Mucosa of descending colon (tissue), 3 donors: ENCODE measurements around the gene MGST3. TPM values are rescaled to one million over a fixed set of nuclear protein-coding genes. Genes with fewer than 3 reads are reported as not detected.
"Not testable (repeated sequence)": the region's sequence is repeated elsewhere in the genome, so short reads cannot be mapped to it uniquely, and the experiment has no call there.

Source experiments
- ATAC-seq: fragments of 200-7000 bp; cut with Tn5 transposase; one replicate; pipeline ENCODE4 v1.9.1; 2020; ENCODE audit warnings: mild to moderate bottlenecking, moderate library complexity
- DNase-seq, 3 donors: peaks; one replicate each; pipeline ENCODE4 v3.0.0-alpha.2; 2020
- H3K36me3 ChIP-seq: fragments of 200-600 bp; one replicate; pipeline ENCODE4 v1.8.0; 2021; ENCODE audit warnings: low read depth, mild to moderate bottlenecking
- H3K4me1 ChIP-seq: fragments of 200-600 bp; one replicate; pipeline ENCODE4 v1.8.0; 2021; ENCODE audit warnings: low read depth, mild to moderate bottlenecking
- H3K4me3 ChIP-seq: fragments of 200-600 bp; one replicate; pipeline ENCODE4 v1.8.0; 2021; ENCODE audit warnings: mild to moderate bottlenecking
- H3K9me3 ChIP-seq: fragments of 200-600 bp; one replicate; pipeline ENCODE4 v1.8.0; 2021; ENCODE audit warnings: mild to moderate bottlenecking
- intact Hi-C, 2 donors: fragments of 100-400 bp; cut with DNase I in 1 of 2; cut with micrococcal nuclease in 1 of 2; formaldehyde crosslinking; loops; one replicate each; pipeline versions ENCODE4 v1.11.0 to v1.11.1; 2022; cut with DNase I, micrococcal nuclease
- total RNA-seq, 3 donors: library from RNA; stranded (reverse); fragmentation: NEBNext Ultra II Directional in 2 of 3; extraction: Animal tissue kit (Norgen Biotek cat#: 25700) in 2 of 3; gene quantifications; one replicate each; pipeline versions ENCODE4 v1.2.1 to v1.2.4, GENCODE V29; 2021 to 2023
- TF ChIP-seq, protein P1 (sequence below): fragments of 200-600 bp; IDR thresholded peaks from one replicate; pipeline ENCODE4 v1.8.0; 2022; ENCODE audit warnings: antibody characterized with exemption, mild to moderate bottlenecking
- donor health status: DM: no; HTN: no; CAD: no; lungs with moderate emphysema.
- donor health status: DM: no; HTN: no; CAD: no.
- donor health status: DM: no; HTN: yes; CAD: no.

The MGST3 gene
- total RNA-seq, 3 donors from 2014 or later, result 236 to 436 (median 367) TPM

DNA sequence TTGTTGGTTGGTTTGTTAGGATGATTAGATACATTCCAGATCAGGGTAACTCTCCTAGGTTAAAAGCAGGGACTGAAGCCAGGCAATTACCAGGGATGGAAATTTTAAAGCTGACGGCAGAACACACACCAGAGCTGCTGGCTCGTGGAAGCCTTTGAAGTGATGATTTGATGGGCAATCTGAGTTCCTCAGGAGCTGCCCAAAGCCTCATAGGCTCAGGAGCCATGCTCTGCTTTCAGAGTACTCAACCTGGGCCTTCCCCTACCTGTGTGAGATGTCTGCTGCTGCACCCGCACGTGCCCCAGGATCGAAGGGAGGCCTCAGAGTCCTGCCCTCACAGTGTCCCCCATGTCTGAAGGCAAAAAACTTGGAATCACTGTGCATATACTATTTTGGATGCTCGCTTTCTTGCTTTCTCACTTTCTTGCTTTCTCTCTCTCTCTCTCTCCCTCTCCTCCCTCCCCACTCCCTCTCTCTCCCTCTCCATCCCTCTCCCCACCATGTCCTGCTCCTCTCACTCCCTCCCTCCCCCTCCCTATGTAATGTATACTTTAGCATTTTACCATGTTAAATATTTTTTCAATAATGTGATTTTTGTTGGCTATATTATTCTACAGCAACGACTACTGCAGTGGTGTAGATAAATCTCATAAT is 18.0 kb downstream of the MGST3 start:
- ATAC-seq, result no peak
- H3K4me1 ChIP-seq, result peaks cover 26% of the 10 kb centered on the region
- intact Hi-C loops, result no loop called here

DNA sequence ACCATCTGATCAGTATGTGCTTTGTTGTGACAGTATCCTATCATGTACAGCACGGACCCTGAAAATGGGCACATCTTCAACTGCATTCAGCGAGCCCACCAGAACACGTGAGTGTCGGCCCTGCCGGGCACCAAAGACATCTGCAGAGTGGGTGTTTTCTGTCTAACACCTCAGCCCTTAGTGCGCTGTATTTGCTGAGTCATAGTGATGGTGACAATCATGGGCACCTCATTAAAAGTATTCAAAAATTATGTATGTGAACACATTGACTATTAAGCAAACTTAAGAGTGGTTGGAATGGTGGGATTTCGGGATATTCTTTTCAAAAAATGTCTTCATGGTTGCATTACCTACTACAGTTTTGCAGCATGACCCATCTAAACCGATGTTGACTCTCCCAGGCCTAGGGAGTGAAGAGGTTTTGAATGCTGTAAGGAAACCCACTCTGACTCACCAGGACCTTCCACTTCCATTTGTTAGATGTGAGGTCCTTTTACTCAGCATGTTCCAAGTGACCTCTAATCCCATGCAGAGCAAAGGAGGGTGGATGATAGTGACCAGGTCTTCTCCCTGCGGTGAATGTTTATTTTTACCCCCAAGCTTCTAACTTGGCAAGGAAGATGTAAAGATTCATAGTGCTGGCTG is 20.1 kb downstream of the MGST3 start:
- Histone ChIP-seq H3K4me1 (peaks cover 17% of the 10 kb centered on the region), H3K4me3 (no peak overlapping the region), H3K36me3 (no peaks in the 10 kb centered on the region), H3K9me3 (no peaks in the 10 kb centered on the region)
- no peak for ATAC-seq
- intact Hi-C loops, result no loop called here
- DNase-seq, result no peak
- TF ChIP-seq, protein P1, sequence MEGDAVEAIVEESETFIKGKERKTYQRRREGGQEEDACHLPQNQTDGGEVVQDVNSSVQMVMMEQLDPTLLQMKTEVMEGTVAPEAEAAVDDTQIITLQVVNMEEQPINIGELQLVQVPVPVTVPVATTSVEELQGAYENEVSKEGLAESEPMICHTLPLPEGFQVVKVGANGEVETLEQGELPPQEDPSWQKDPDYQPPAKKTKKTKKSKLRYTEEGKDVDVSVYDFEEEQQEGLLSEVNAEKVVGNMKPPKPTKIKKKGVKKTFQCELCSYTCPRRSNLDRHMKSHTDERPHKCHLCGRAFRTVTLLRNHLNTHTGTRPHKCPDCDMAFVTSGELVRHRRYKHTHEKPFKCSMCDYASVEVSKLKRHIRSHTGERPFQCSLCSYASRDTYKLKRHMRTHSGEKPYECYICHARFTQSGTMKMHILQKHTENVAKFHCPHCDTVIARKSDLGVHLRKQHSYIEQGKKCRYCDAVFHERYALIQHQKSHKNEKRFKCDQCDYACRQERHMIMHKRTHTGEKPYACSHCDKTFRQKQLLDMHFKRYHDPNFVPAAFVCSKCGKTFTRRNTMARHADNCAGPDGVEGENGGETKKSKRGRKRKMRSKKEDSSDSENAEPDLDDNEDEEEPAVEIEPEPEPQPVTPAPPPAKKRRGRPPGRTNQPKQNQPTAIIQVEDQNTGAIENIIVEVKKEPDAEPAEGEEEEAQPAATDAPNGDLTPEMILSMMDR, result no peak

More for the DNA sequence above, 18.0 kb downstream of the MGST3 start:
- Histone ChIP-seq H3K9me3 (no peaks in the 10 kb centered on the region), H3K4me3 (no peak overlapping the region), H3K36me3 (no peaks in the 10 kb centered on the region)
- no peak for DNase-seq
- TF ChIP-seq, protein P1, result no peak

DNA sequence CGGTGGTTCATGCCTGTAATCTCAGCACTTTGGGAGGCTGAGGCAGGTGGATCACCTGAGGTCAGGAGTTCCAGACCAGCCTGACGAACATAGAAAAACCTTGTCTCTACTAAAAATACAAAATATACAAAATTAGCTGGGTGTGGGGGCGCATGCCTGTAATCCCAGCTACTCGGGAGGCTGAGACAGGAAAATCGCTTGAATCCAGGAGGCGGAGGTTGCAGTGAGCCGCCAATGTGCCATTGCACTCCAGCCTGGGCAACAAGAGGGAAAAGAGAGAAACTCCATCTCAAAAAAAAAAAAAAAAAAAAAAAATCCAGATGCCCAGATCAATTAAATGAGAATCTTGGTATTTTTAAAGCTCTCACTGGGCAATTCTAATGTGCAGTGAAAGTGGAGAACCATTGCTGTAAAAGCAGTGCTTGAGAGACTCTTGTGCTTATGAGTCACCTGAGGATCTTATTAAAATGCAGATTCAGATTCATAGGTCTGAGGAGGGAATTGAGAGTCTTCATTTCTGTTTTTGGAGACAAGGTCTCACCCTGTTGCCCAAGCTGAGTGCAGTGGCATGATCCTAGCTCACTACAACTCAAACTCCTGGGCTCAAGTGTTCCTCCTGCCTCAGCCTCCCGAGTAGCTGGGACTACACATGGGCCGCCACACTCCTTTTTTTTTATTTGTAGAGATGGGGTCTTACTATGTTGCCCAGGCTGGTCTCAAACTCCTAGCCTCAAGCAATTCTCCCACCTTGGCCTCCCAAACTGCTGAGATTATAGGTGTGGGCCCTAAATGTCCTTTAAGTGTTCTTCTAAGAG is 27.9 kb downstream of the MGST3 start:
- not testable (repeated sequence) for H3K36me3 ChIP-seq, ATAC-seq, H3K4me1 ChIP-seq

DNA sequence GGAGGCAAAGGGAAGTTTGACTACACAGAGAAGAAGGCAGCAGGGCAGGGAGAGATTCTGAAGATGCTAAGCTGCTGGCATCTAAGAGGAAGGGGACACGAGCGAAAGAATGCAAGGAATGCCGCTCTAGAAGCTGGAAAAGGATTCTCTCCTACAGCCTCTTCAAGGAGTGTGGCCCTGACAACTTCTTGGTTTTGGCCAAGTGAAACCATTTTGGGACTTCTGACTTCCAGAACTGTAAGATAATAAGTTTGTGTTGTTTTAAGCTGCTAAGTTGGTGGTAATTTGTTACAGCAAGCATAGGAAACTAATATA is 28.5 kb downstream of the MGST3 start:
- no peak for ATAC-seq
- Histone ChIP-seq H3K4me3 (no peak overlapping the region), H3K36me3 (peaks cover 4% of the 10 kb centered on the region), H3K4me1 (no peaks in the 10 kb centered on the region), H3K9me3 (no peaks in the 10 kb centered on the region)
- intact Hi-C loops, result no loop called here
- no peak for DNase-seq
- TF ChIP-seq, protein P1, result no peak

More for the DNA sequence above, 27.9 kb downstream of the MGST3 start:
- H3K9me3 ChIP-seq, H3K4me3 ChIP-seq, DNase-seq, intact Hi-C loops: not testable (repeated sequence)

DNA sequence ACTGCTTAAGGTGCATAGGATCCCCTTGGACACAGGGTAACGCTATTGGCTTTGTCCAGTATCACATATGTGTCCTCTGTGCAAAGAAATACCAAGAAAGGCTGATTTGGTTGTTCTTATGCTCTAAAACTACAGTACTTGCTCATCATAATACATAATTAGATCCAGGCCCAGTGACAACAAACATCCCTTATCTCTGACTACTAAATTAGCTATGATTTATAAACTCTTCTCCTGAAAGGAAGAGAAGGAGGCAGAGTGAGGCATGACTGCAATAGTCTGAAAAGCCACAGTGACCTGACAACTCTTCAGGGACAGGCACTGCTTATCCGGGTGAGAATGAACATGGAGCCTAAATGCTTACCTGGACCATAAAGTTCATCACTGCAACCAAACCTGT is 30.7 kb downstream of the MGST3 start:
- Histone ChIP-seq H3K36me3 (peaks cover 4% of the 10 kb centered on the region), H3K4me1 (no peaks in the 10 kb centered on the region), H3K9me3 (no peaks in the 10 kb centered on the region), H3K4me3 (no peak overlapping the region)
- intact Hi-C loops, result no loop called here
- TF ChIP-seq, protein P1, result no peak
- no peak for ATAC-seq
- DNase-seq, result no peak

DNA sequence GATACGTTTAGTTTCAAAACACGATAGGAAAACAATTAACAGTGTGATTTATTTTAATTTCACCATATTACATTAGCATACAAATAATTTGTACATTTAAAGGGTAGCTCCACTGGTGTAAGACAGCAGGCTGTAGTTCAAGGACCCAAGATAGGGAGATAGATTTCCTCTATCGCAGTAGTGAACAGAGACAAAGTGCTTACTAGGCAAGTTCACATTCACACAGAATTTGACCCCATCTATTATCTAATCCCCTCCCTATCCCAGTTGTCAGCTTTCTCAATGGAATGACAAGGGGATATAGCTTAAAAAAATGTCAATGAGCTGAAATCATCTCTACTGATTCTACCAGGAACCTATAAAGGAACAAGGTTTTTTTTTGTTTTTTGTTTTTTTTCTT is 31.2 kb downstream of the MGST3 start:
- TF ChIP-seq, protein P1, result no peak
- DNase-seq (no peak), ATAC-seq (no peak)
- intact Hi-C loops, result no loop called here
- no peaks in the 10 kb centered on the region for H3K9me3 ChIP-seq
- H3K36me3 ChIP-seq, result peaks cover 4% of the 10 kb centered on the region
- no peaks in the 10 kb centered on the region for H3K4me1 ChIP-seq
- H3K4me3 ChIP-seq, result no peak overlapping the region
